K562 (cell line): ENCODE data around the gene SETD3. TPM values are rescaled to one million over a fixed set of nuclear protein-coding genes. Genes with fewer than 3 reads are reported as not detected.

Source experiments
- ATAC-seq: fragments of 200-7000 bp; cut with Tn5 transposase; 3 replicates; pipeline ENCODE4 v1.9.1; 2020; ENCODE audit warnings: moderate library complexity
- BruUV-seq: library from RNA; stranded (reverse); fragments of 400-500 nt; replicated peaks from 2 replicates; lab custom pipeline; 2021; lab: Mats Ljungman, UMichigan
- CTCF ChIA-PET: fragments of 300-600 bp; formaldehyde crosslinking; extraction: SDS; loops from one replicate; lab custom pipeline; 2021; ENCODE audit warnings: low intra/inter-chr PET ratio; lab: Yijun Ruan, JAX
- POLR2A ChIA-PET: fragments of 300-600, 350-650 bp; sonication (Branson Sonifier 250); formaldehyde crosslinking; extraction: SDS; loops from one replicate; lab custom pipeline; 2021; ENCODE audit warnings: antibody characterized with exemption, inconsistent platforms; lab: Yijun Ruan, JAX
- DNase-seq, 4 experiments: peaks; one replicate each; pipeline versions ENCODE4 v3.0.0 to v3.0.0-alpha.2; 2011 to 2018; ENCODE audit warnings: low spot score in 3 of 4, mixed read lengths in 3 of 4; ENCODE audit errors: extremely low read depth in 1 of 4
- FAIRE-seq: peaks from 2 replicates; lab custom pipeline; 2011; peaks lifted over from hg19 to GRCh38; lab: Jason Lieb, UNC
- H2AFZ ChIP-seq: 2 replicates; pipeline ENCODE4 v1.6.0; 2011; ENCODE audit warnings: low read depth, low read length, control low read depth, inconsistent platforms
- H3K27ac ChIP-seq: fragments of 200-600 bp; 3 replicates; pipeline ENCODE4 v1.8.0; 2011; ENCODE audit warnings: low read depth, mild to moderate bottlenecking, control low read depth, inconsistent platforms, low read length, moderate library complexity, mixed read lengths; ENCODE audit errors: extremely low read depth
- H3K27me3 ChIP-seq, 2 experiments: fragments of 300-600 bp in 1 of 2; 2 replicates in 1 of 2; 3 replicates in 1 of 2; pipeline versions ENCODE4 v1.6.0 to v1.8.0; 2011; ENCODE audit warnings: inconsistent platforms in 2 of 2, low read length in 2 of 2, mild to moderate bottlenecking in 1 of 2, mixed read lengths in 1 of 2, moderate library complexity in 1 of 2; ENCODE audit not compliant: control insufficient read depth in 2 of 2, insufficient read depth in 2 of 2
- H3K36me3 ChIP-seq: fragments of 300-600 bp; 3 replicates; pipeline ENCODE4 v1.8.0; 2011; ENCODE audit warnings: mild to moderate bottlenecking, low read length, inconsistent platforms; ENCODE audit not compliant: control insufficient read depth, insufficient read depth
- H3K4me1 ChIP-seq, 2 experiments: fragments of 200-600 bp in 1 of 2; replicated peaks in 1 of 2; 2 replicates in 1 of 2; 3 replicates in 1 of 2; pipeline versions ENCODE4 v1.5.1 to v1.8.0; 2011; ENCODE audit warnings: inconsistent platforms in 2 of 2, low read length in 2 of 2, mild to moderate bottlenecking in 1 of 2, mixed read lengths in 1 of 2, moderate library complexity in 1 of 2; ENCODE audit not compliant: control insufficient read depth in 2 of 2, insufficient read depth in 2 of 2
- H3K4me2 ChIP-seq: 2 replicates; pipeline ENCODE4 v1.6.1; 2011; ENCODE audit warnings: low read length, control low read depth, inconsistent platforms, mixed read lengths; ENCODE audit not compliant: insufficient read depth
- H3K4me3 ChIP-seq: fragments of 200-600 bp; sonication (generic), shearing (Covaris generic); 2 replicates; pipeline ENCODE4 v1.5.1; 2016; ENCODE audit warnings: control low read depth, inconsistent platforms
- H3K79me2 ChIP-seq: fragments of 200-600 bp; 3 replicates; pipeline ENCODE4 v1.8.0; 2011; ENCODE audit warnings: low read length, inconsistent platforms; ENCODE audit not compliant: control insufficient read depth, insufficient read depth
- H3K9ac ChIP-seq, 2 experiments: 2 replicates each; pipeline versions ENCODE4 v1.6.0 to v1.6.1; 2011; ENCODE audit warnings: low read depth in 2 of 2, low read length in 2 of 2, control low read depth in 1 of 2, inconsistent platforms in 1 of 2, mild to moderate bottlenecking in 1 of 2, mixed read lengths in 1 of 2; ENCODE audit not compliant: insufficient read depth in 1 of 2
- H3K9me1 ChIP-seq: one replicate; pipeline ENCODE4 v1.6.0; 2011; ENCODE audit warnings: inconsistent platforms, mild to moderate bottlenecking, low read length, moderate library complexity; ENCODE audit not compliant: control insufficient read depth, insufficient read depth
- H3K9me3 ChIP-seq: replicated peaks from 2 replicates; pipeline ENCODE4 v1.5.1; 2011; ENCODE audit warnings: low read depth, low read length, inconsistent platforms; ENCODE audit not compliant: control insufficient read depth, insufficient read depth
- H4K20me1 ChIP-seq: replicated peaks from 2 replicates; pipeline ENCODE4 v1.6.1; 2011; ENCODE audit warnings: low read length, inconsistent platforms, mixed read lengths; ENCODE audit not compliant: control insufficient read depth, insufficient read depth
- NFE2L1 ChIP-seq: fragments of 450-650 bp; IDR thresholded peaks from 2 replicates; pipeline ENCODE4 v1.6.1; 2016; ENCODE audit warnings: missing genetic modification characterization, low read depth, mild to moderate bottlenecking, missing compliant biosample characterization, moderate library complexity, borderline replicate concordance
- SRSF1 ChIP-seq: fragments of 200-400 bp; formaldehyde crosslinking; IDR thresholded peaks from 2 replicates; pipeline ENCODE4 v1.6.1; 2017; ENCODE audit warnings: mild to moderate bottlenecking, low read depth, low read length, moderate library complexity
- TBL1XR1 ChIP-seq, 2 experiments: IDR thresholded peaks; 2 replicates each; pipeline ENCODE4 v1.6.1; 2012; ENCODE audit warnings: improper control_type of control experiment in 2 of 2, low read length in 2 of 2, mild to moderate bottlenecking in 1 of 2
- ZSCAN32 ChIP-seq: fragments of 450-650 bp; formaldehyde crosslinking; IDR thresholded peaks from 2 replicates; pipeline ENCODE4 v1.4.0; 2020; ENCODE audit warnings: mild to moderate bottlenecking, moderate library complexity
- WGBS: fragments of 100-300 bp; shearing (Covaris generic); methylation state at CpG from one replicate; pipeline ENCODE4 v1.1.6; 2016; ENCODE audit warnings: low coverage, mixed read lengths; ENCODE audit not compliant: insufficient coverage; ENCODE audit errors: missing lambda C conversion rate; 5-methylcytosine and 5-hydroxymethylcytosine counted together
- in situ Hi-C: fragments of 300-500 bp; cut with MboI; formaldehyde crosslinking; loops from 4 replicates; pipeline ENCODE4 v1.15.0; 2018; ENCODE audit warnings: inconsistent platforms, mixed read lengths
- intact Hi-C: fragments of 100-400 bp; cut with micrococcal nuclease; formaldehyde crosslinking; loops from 2 replicates; pipeline ENCODE4 v1.14.2; 2022
- polyA plus RNA-seq, 8 experiments: library from polyadenylated mRNA; depleted of rRNA in 4 of 8; stranded (reverse) in 5 of 8; unstranded in 3 of 8; fragments of >200 nt; fragmentation: Nextera tagmentation in 2 of 8; fragmentation: Illumina TruSeq in 1 of 8; extraction: Ambion mirVana in 2 of 8; extraction: Trizol in 1 of 8; gene quantifications; 2 replicates each; pipeline versions ENCODE4 v1.2.1 to v1.2.3, GENCODE V29; 2011 to 2014; ENCODE audit warnings: inconsistent platforms in 1 of 8, missing spikeins in 1 of 8
- total RNA-seq, 7 experiments: library from RNA; depleted of rRNA in 6 of 7; stranded (reverse); fragments of >200 nt in 6 of 7; fragmentation: Illumina TruSeq in 2 of 7; extraction: Trizol in 2 of 7; gene quantifications; 2 replicates each; pipeline versions ENCODE4 v1.2.1 to v1.2.3, GENCODE V29; 2011 to 2021; ENCODE audit warnings: low replicate concordance in 1 of 7
- TF ChIP-seq, protein P1 (sequence below): fragments of 250-450 bp; sonication (Bioruptor Pico); IDR thresholded peaks from 2 replicates; pipeline ENCODE4 v1.9.0; 2021; ENCODE audit warnings: mild to moderate bottlenecking, inconsistent platforms
- TF ChIP-seq, protein P2 (sequence below): sonication (generic); formaldehyde crosslinking; IDR thresholded peaks from 2 replicates; pipeline ENCODE4 v1.8.1; 2023; ENCODE audit warnings: missing genetic modification reagents, mild to moderate bottlenecking, borderline replicate concordance
- TF ChIP-seq, protein P3 (sequence below): fragments of 450-650 bp; formaldehyde crosslinking; IDR thresholded peaks from 2 replicates; pipeline ENCODE4 v1.4.0; 2020; ENCODE audit warnings: mild to moderate bottlenecking, mixed read lengths
- TF ChIP-seq, protein P4 (sequence below), 3 experiments: IDR thresholded peaks in 2 of 3; conservative IDR thresholded peaks in 1 of 3; 2 replicates each; pipeline ENCODE4 v1.5.1; 2011 to 2012; ENCODE audit warnings: low read length in 3 of 3, mild to moderate bottlenecking in 3 of 3, control low read depth in 2 of 3, improper control_type of control experiment in 1 of 3, inconsistent platforms in 1 of 3, low read depth in 1 of 3, mixed read lengths in 1 of 3, moderate library complexity in 1 of 3; ENCODE audit not compliant: insufficient read depth in 2 of 3

SETD3 gene
- total and polyA plus RNA-seq, 9 of the 15 experiments (the other 6 are each of a cell fraction or from before 2014, with no cell fraction given), result 8.5 to 35.9 (median 26.5) TPM

DNA sequence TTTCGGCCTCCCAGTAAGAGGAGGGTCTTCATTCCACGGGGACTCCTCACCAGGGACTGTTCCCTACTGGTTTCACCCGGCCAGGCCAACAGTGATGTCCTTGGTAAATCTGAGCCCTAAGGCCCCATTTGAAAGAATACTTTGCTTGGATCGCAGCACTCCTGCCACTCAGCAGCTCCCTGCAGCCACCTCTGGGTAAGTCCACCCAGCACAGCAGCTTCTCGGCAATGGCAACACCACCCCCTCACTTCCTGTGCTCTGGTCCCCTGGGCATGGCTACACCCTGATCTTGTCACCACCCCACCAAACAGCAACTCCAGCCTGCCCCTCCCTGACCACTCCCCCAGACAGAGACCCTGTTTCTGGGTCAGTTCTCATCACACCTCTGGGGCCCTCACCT, 100.3 kb downstream of the SETD3 start:
- Histone ChIP-seq H3K9ac (no peak overlapping the region), H3K79me2 (no peaks in the 10 kb centered on the region), H3K4me2 (no peak overlapping the region), H3K36me3 (no peaks in the 10 kb centered on the region), H3K9me1 (no peaks in the 10 kb centered on the region), H3K4me3 (no peak overlapping the region), H3K27ac (no peak overlapping the region), H4K20me1 (no peaks in the 10 kb centered on the region; the same call in 1 of the 2 replicates), H2AFZ (no peak overlapping the region), H3K9me3 (no peaks in the 10 kb centered on the region), H3K27me3 (peaks cover 13 to 61% of the 10 kb centered on the region in 2 experiments), H3K4me1 (no peaks in the 10 kb centered on the region; a peak in 1 of 5 replicates)
- 3% methylated on average over 4 of the region's 5 CpGs for WGBS
- no peak for ATAC-seq
- in situ Hi-C loops (loop anchor here (25.0 kb wide), 1 partner anchor 507 kb away; no protein-coding TSS in a partner anchor), intact Hi-C loops (loop anchor here (10.0 kb wide), 1 partner anchor 244 kb away; no protein-coding TSS in a partner anchor)
- CTCF ChIA-PET, result no interaction called here
- POLR2A ChIA-PET, result interaction anchor here (0.6 kb wide), 1 partner anchor 327 kb away, joined by 3 read pairs; no protein-coding TSS in a partner anchor
- DNase-seq, result no peak
- no TSS peak for BruUV-seq
- FAIRE-seq, result no peak
- TF ChIP-seq, protein P1, sequence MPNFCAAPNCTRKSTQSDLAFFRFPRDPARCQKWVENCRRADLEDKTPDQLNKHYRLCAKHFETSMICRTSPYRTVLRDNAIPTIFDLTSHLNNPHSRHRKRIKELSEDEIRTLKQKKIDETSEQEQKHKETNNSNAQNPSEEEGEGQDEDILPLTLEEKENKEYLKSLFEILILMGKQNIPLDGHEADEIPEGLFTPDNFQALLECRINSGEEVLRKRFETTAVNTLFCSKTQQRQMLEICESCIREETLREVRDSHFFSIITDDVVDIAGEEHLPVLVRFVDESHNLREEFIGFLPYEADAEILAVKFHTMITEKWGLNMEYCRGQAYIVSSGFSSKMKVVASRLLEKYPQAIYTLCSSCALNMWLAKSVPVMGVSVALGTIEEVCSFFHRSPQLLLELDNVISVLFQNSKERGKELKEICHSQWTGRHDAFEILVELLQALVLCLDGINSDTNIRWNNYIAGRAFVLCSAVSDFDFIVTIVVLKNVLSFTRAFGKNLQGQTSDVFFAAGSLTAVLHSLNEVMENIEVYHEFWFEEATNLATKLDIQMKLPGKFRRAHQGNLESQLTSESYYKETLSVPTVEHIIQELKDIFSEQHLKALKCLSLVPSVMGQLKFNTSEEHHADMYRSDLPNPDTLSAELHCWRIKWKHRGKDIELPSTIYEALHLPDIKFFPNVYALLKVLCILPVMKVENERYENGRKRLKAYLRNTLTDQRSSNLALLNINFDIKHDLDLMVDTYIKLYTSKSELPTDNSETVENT (CRISPR knock-in tag), result no peak
- TF ChIP-seq, protein P2, sequence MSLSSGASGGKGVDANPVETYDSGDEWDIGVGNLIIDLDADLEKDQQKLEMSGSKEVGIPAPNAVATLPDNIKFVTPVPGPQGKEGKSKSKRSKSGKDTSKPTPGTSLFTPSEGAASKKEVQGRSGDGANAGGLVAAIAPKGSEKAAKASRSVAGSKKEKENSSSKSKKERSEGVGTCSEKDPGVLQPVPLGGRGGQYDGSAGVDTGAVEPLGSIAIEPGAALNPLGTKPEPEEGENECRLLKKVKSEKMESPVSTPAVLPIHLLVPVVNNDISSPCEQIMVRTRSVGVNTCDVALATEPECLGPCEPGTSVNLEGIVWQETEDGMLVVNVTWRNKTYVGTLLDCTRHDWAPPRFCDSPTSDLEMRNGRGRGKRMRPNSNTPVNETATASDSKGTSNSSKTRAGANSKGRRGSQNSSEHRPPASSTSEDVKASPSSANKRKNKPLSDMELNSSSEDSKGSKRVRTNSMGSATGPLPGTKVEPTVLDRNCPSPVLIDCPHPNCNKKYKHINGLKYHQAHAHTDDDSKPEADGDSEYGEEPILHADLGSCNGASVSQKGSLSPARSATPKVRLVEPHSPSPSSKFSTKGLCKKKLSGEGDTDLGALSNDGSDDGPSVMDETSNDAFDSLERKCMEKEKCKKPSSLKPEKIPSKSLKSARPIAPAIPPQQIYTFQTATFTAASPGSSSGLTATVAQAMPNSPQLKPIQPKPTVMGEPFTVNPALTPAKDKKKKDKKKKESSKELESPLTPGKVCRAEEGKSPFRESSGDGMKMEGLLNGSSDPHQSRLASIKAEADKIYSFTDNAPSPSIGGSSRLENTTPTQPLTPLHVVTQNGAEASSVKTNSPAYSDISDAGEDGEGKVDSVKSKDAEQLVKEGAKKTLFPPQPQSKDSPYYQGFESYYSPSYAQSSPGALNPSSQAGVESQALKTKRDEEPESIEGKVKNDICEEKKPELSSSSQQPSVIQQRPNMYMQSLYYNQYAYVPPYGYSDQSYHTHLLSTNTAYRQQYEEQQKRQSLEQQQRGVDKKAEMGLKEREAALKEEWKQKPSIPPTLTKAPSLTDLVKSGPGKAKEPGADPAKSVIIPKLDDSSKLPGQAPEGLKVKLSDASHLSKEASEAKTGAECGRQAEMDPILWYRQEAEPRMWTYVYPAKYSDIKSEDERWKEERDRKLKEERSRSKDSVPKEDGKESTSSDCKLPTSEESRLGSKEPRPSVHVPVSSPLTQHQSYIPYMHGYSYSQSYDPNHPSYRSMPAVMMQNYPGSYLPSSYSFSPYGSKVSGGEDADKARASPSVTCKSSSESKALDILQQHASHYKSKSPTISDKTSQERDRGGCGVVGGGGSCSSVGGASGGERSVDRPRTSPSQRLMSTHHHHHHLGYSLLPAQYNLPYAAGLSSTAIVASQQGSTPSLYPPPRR (CRISPR knock-in tag), result no peak
- TF ChIP-seq, protein P3, sequence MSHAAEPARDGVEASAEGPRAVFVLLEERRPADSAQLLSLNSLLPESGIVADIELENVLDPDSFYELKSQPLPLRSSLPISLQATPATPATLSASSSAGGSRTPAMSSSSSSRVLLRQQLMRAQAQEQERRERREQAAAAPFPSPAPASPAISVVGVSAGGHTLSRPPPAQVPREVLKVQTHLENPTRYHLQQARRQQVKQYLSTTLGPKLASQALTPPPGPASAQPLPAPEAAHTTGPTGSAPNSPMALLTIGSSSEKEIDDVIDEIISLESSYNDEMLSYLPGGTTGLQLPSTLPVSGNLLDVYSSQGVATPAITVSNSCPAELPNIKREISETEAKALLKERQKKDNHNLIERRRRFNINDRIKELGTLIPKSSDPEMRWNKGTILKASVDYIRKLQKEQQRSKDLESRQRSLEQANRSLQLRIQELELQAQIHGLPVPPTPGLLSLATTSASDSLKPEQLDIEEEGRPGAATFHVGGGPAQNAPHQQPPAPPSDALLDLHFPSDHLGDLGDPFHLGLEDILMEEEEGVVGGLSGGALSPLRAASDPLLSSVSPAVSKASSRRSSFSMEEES (CRISPR knock-in tag), result no peak
- no peak for TF ChIP-seq SRSF1
- no peak for TF ChIP-seq ZSCAN32 (CRISPR knock-in tag)
- no peak for TF ChIP-seq TBL1XR1 (IDR thresholded peaks at IDR 0.05; ENCODE audit: low read length in 2 of 2)
- TF ChIP-seq, protein P4, sequence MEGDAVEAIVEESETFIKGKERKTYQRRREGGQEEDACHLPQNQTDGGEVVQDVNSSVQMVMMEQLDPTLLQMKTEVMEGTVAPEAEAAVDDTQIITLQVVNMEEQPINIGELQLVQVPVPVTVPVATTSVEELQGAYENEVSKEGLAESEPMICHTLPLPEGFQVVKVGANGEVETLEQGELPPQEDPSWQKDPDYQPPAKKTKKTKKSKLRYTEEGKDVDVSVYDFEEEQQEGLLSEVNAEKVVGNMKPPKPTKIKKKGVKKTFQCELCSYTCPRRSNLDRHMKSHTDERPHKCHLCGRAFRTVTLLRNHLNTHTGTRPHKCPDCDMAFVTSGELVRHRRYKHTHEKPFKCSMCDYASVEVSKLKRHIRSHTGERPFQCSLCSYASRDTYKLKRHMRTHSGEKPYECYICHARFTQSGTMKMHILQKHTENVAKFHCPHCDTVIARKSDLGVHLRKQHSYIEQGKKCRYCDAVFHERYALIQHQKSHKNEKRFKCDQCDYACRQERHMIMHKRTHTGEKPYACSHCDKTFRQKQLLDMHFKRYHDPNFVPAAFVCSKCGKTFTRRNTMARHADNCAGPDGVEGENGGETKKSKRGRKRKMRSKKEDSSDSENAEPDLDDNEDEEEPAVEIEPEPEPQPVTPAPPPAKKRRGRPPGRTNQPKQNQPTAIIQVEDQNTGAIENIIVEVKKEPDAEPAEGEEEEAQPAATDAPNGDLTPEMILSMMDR (IDR thresholded peaks at IDR 0.05 in 2 of 3, conservative IDR thresholded peaks at IDR 0.05 in 1 of 3; ENCODE audit: insufficient read depth in 2 of 3, low read depth in 1 of 3, low read length in 3 of 3), result no peak
- no peak for TF ChIP-seq NFE2L1 (tag)
